Heart right ventricle (tissue), 16 donors: ENCODE measurements around the gene S1PR2. TPM values are rescaled to one million over a fixed set of nuclear protein-coding genes. Genes with fewer than 3 reads are reported as not detected.
A peak's percentile ranks its signal among the peaks of the same experiment; 100 is the strongest.

Experiments
- ATAC-seq, 8 donors: fragments of 200-7000 bp; cut with Tn5 transposase; one replicate each; pipeline ENCODE4 v1.9.1; 2020; ENCODE audit warnings: mild to moderate bottlenecking in 8 of 8, moderate library complexity in 8 of 8, moderate number of reproducible peaks in 1 of 8
- DNase-seq, 2 donors: peaks; one replicate each; pipeline ENCODE4 v3.0.0-alpha.2; 2020
- H3K27ac ChIP-seq, 10 donors: fragments of 200-600 bp; sonication (generic) in 2 of 10; one replicate each; pipeline versions ENCODE4 v1.5.0 to v1.8.0; 2020 to 2022; ENCODE audit warnings: mild to moderate bottlenecking in 3 of 10
- H3K27me3 ChIP-seq, 7 donors: fragments of 200-600 bp; one replicate each; pipeline ENCODE4 v1.8.0; 2021 to 2022; ENCODE audit warnings: mild to moderate bottlenecking in 2 of 7
- H3K36me3 ChIP-seq, 9 donors: fragments of 200-600 bp; sonication (generic) in 1 of 9; one replicate each; pipeline versions ENCODE4 v1.5.0 to v1.8.0; 2020 to 2022; ENCODE audit warnings: mild to moderate bottlenecking in 2 of 9
- H3K4me1 ChIP-seq, 9 donors: fragments of 200-600 bp; sonication (generic) in 1 of 9; one replicate each; pipeline versions ENCODE4 v1.5.0 to v1.8.0; 2020 to 2022; ENCODE audit warnings: mild to moderate bottlenecking in 4 of 9
- H3K4me3 ChIP-seq, 10 donors: fragments of 200-600 bp; sonication (generic) in 2 of 10; one replicate each; pipeline versions ENCODE4 v1.5.0 to v1.8.0; 2020 to 2022; ENCODE audit warnings: mild to moderate bottlenecking in 7 of 10, moderate library complexity in 2 of 10
- H3K9me3 ChIP-seq, 11 donors: fragments of 200-600 bp in 10 of 11; sonication (generic) in 2 of 11; one replicate each; pipeline versions ENCODE4 v1.5.0 to v1.8.0; 2013 to 2022; ENCODE audit warnings: mild to moderate bottlenecking in 2 of 11, control low read depth in 1 of 11, moderate library complexity in 1 of 11
- WGBS, 2 donors: extraction: QIAGEN DNeasy Blood & Tissue Kit; methylation state at CpG; one replicate each; pipeline ENCODE4 v1.1.7; 2013; ENCODE audit warnings: inconsistent platforms in 1 of 2; 5-methylcytosine and 5-hydroxymethylcytosine counted together
- intact Hi-C, 10 donors: fragments of 100-400 bp; cut with DNase I; formaldehyde crosslinking; loops; one replicate each; pipeline versions ENCODE4 v1.11.1 to v1.14.2; 2022
- polyA plus RNA-seq, 2 donors: library from polyadenylated mRNA; stranded (reverse); fragments of 200-250 nt; gene quantifications; one replicate each; pipeline ENCODE4 v1.2.3, GENCODE V29; 2013
- total RNA-seq, 10 donors: library from RNA; stranded (reverse); fragmentation: NEBNext Ultra II Directional in 3 of 10; extraction: Animal tissue kit (Norgen Biotek cat#: 25700) in 3 of 10; gene quantifications; one replicate each; pipeline versions ENCODE4 v1.2.1 to v1.2.4, GENCODE V29; 2021 to 2023
- TF ChIP-seq, protein P1 (sequence below), 9 donors: fragments of 200-600 bp; sonication (generic) in 2 of 9; IDR thresholded peaks; one replicate each; pipeline versions ENCODE4 v1.5.0 to v1.8.0; 2021 to 2022; ENCODE audit warnings: antibody characterized with exemption in 9 of 9, mild to moderate bottlenecking in 5 of 9, moderate library complexity in 1 of 9
- donor health status: Arrhythmogenic right ventricular cardiomyopathy.
- donor health status: ischemic (EF 13 %, LVEDD 7.1; RV severe dilation, severe dysfunction).
- donor health status: healthy with polysubstance abuse.
- donor health status: DM: no; HTN: yes; CAD: no.
- donor health status: DM: no; HTN: no; CAD: no.
- donor health status: ischemic (EF 25% LVEDD 6.9; RV normal size, moderate dysfunction).
- donor health status: ischemic (EF 25% LVEDD 5.7; RV mildly dilated, moderate dysfunction).
- donor health status: healthy.
- donor health status: DM: yes; HTN: yes; CAD: no.
- donor health status: Ischemic cardiomyopathy.
- donor health status: ischemic (EF 35%, LVEDD 5.7; RV mildly dilated, moderate dysfunction).
- donor health status: nonischemic (EF 11% LVEDD 7.7; RV severe dilation, severe dysfunction).
- donor health status: DM: yes; HTN: yes; CAD: no.
- donor health status: PGD.
- donor health status: ischemic (EF 29% LVEDD 5.4; RV normal size, mild dysfunction).
- donor health status: nonischemic (EF 23%, LVEDD 6.1; RV moderate dilation, normal function).

Gene S1PR2
- total and polyA plus RNA-seq, 12 donors: 1.8 to 12.2 (median 3.3) TPM

GRCh38 chr19:10277795-10278589 lies 46.9 kb upstream of the S1PR2 start:
- TF ChIP-seq, protein P1, sequence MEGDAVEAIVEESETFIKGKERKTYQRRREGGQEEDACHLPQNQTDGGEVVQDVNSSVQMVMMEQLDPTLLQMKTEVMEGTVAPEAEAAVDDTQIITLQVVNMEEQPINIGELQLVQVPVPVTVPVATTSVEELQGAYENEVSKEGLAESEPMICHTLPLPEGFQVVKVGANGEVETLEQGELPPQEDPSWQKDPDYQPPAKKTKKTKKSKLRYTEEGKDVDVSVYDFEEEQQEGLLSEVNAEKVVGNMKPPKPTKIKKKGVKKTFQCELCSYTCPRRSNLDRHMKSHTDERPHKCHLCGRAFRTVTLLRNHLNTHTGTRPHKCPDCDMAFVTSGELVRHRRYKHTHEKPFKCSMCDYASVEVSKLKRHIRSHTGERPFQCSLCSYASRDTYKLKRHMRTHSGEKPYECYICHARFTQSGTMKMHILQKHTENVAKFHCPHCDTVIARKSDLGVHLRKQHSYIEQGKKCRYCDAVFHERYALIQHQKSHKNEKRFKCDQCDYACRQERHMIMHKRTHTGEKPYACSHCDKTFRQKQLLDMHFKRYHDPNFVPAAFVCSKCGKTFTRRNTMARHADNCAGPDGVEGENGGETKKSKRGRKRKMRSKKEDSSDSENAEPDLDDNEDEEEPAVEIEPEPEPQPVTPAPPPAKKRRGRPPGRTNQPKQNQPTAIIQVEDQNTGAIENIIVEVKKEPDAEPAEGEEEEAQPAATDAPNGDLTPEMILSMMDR (IDR thresholded peaks at IDR 0.05): no peak
- no peak for ATAC-seq
- H3K27me3 ChIP-seq: no peaks in the 10 kb centered on the region
- H3K4me1 ChIP-seq: peaks cover 0 to 42% (median 0%) of the 10 kb centered on the region in 9 donors
- H3K4me3 ChIP-seq: no peak overlapping the region
- intact Hi-C loops: loop anchor here in 2 of 10 donors (10.0 kb wide), 1 partner anchor 57 kb away; the partner anchor contains the start of genes ICAM3 (in 2 of the 2) and RAVER1 (in 2 of the 2)
- WGBS, 2 donors: 92% methylated on average over 9 of the region's 9 CpGs
- peaks cover 0 to 97% (median 4%) of the 10 kb centered on the region in 9 donors for H3K36me3 ChIP-seq
- H3K27ac ChIP-seq: no peak overlapping the region
- H3K9me3 ChIP-seq: no peaks in the 10 kb centered on the region
- no peak for DNase-seq

DNA sequence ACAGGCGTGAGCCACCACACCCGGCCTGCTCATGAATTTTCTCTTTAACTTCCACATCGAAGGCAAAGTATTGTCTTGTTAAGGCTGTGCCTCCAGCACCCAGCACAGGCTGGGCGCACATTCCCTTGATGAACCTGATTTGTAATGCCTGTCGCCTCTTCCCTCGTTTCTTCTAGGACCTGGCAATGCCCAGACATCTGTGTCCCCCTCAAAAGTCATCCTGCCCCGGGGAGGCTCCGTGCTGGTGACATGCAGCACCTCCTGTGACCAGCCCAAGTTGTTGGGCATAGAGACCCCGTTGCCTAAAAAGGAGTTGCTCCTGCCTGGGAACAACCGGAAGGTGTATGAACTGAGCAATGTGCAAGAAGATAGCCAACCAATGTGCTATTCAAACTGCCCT lies 43.5 kb upstream of the S1PR2 start:
- H3K9me3 ChIP-seq: no peaks in the 10 kb centered on the region
- intact Hi-C loops: loop anchor here in 6 of 10 donors (5.0 to 10.0 kb wide), 3 partner anchors 43 to 60 kb away; partner anchors contain the start of genes RAVER1 (in 5 of the 6), ICAM3 (in 2 of the 6) and FDX2 (in 1 of the 6)
- TF ChIP-seq, protein P1 (IDR thresholded peaks at IDR 0.05): no peak
- H3K4me1 ChIP-seq: peaks cover 4 to 62% (median 21%) of the 10 kb centered on the region in 9 donors
- no peak for DNase-seq
- H3K36me3 ChIP-seq: peaks cover 0 to 66% (median 4%) of the 10 kb centered on the region in 9 donors
- H3K4me3 ChIP-seq: no peak overlapping the region
- H3K27me3 ChIP-seq: peaks cover 0 to 18% (median 3%) of the 10 kb centered on the region in 7 donors
- WGBS, 2 donors: 85 to 86% methylated on average over 10 of the region's 10 CpGs
- H3K27ac ChIP-seq: no peak overlapping the region
- ATAC-seq: no peak

- DNase-seq (no peak), ATAC-seq (peak in 1 of 8 donors; percentile 10)
- peak overlapping the region; percentile 25 to 78 (median 58) for H3K4me3 ChIP-seq
- peaks cover 0 to 19% (median 3%) of the 10 kb centered on the region in 7 donors for H3K27me3 ChIP-seq
- H3K9me3 ChIP-seq: no peaks in the 10 kb centered on the region
- peak overlapping the region; percentile 87 to 99 (median 91) for H3K27ac ChIP-seq
- peaks cover 7 to 79% (median 46%) of the 10 kb centered on the region in 9 donors for H3K4me1 ChIP-seq
- H3K36me3 ChIP-seq: peaks cover 0 to 36% (median 0%) of the 10 kb centered on the region in 9 donors
- 32 to 40% methylated on average over 12 of the region's 12 CpGs for WGBS, 2 donors
- TF ChIP-seq, protein P1 (IDR thresholded peaks at IDR 0.05): no peak
- intact Hi-C loops: loop anchor here in 6 of 10 donors (5.0 to 10.0 kb wide), 3 partner anchors 46 to 63 kb away; partner anchors contain the start of genes RAVER1 (in 5 of the 6), ICAM3 (in 2 of the 6) and FDX2 (in 1 of the 6)
These were observed 40.5 kb upstream of the S1PR2 start for GRCh38 chr19:10271543-10272086.
